ENCODE results near the gene KRT9.
"Not testable (repeated sequence)": the region's sequence is repeated elsewhere in the genome, so short reads cannot be mapped to it uniquely, and the experiment has no call there.

Gene KRT9

GRCh38 chr17:41578971-41579370, 7.1 kb upstream of the KRT9 start:
- DNase-seq (ENCODE audit: low spot score): no peak

- DNase-seq (ENCODE audit: low spot score): no peak
Observed at GRCh38 chr17:41578538-41578937, 6.7 kb upstream of the KRT9 start.

GRCh38 chr17:41576740-41577139, 4.9 kb upstream of the KRT9 start:
- DNase-seq (ENCODE audit: low spot score): not testable (repeated sequence)

GRCh38 chr17:41575336-41575735, 3.5 kb upstream of the KRT9 start:
- no peak for DNase-seq (ENCODE audit: low spot score)

- no peak for DNase-seq (ENCODE audit: low spot score)
Observed at GRCh38 chr17:41567317-41567716, 4.5 kb downstream of the KRT9 start.

GRCh38 chr17:41565338-41565737, 6.5 kb downstream of the KRT9 start:
- no peak for DNase-seq (ENCODE audit: low spot score)

- no peak for DNase-seq (ENCODE audit: low spot score)
Observed at GRCh38 chr17:41563607-41564170, 8.2 kb downstream of the KRT9 start.

- no peak for DNase-seq (ENCODE audit: low spot score)
Observed at GRCh38 chr17:41561554-41561953, 10.3 kb downstream of the KRT9 start.

- DNase-seq (ENCODE audit: low spot score): no peak
Observed at GRCh38 chr17:41559548-41559947, 12.3 kb downstream of the KRT9 start.

GRCh38 chr17:41556931-41557330, 14.9 kb downstream of the KRT9 start:
- no peak for DNase-seq (ENCODE audit: low spot score)

GRCh38 chr17:41556306-41556705, 15.6 kb downstream of the KRT9 start:
- no peak for DNase-seq (ENCODE audit: low spot score)

GRCh38 chr17:41555105-41555887, 16.6 kb downstream of the KRT9 start:
- DNase-seq (ENCODE audit: low spot score): no peak

GRCh38 chr17:41553987-41554680, 17.7 kb downstream of the KRT9 start:
- DNase-seq (ENCODE audit: low spot score): no peak

- DNase-seq (ENCODE audit: low spot score): no peak
Observed at GRCh38 chr17:41553176-41553575, 18.7 kb downstream of the KRT9 start.

- no peak for DNase-seq (ENCODE audit: low spot score)
Observed at GRCh38 chr17:41552455-41552854, 19.4 kb downstream of the KRT9 start.

- no peak for DNase-seq (ENCODE audit: low spot score)
Observed at GRCh38 chr17:41551365-41551764, 20.5 kb downstream of the KRT9 start.

- DNase-seq (ENCODE audit: low spot score): no peak
Observed at GRCh38 chr17:41549596-41550039, 22.2 kb downstream of the KRT9 start.

- DNase-seq (ENCODE audit: low spot score): peak; percentile 82
Observed at GRCh38 chr17:41548844-41549595, 22.8 kb downstream of the KRT9 start.

GRCh38 chr17:41547921-41548843, 23.7 kb downstream of the KRT9 start:
- no peak for DNase-seq (ENCODE audit: low spot score)

GRCh38 chr17:41547378-41547841, 24.4 kb downstream of the KRT9 start:
- no peak for DNase-seq (ENCODE audit: low spot score)

GRCh38 chr17:41546819-41547218, 25.0 kb downstream of the KRT9 start:
- no peak for DNase-seq (ENCODE audit: low spot score)

All from NAMALWA (cell line).